Stimulated activated naive CD8-positive, alpha-beta T cell treated with anti-CD3 and anti-CD28 coated beads, Interleukin-15, Interleukin-2, amounts not matched to agents 100 ng/mL and 50 ng/mL, for 24 hours (primary cell): ENCODE results near the gene NCR3LG1.

Source experiments
- H3K27ac Mint-ChIP-seq: one replicate; pipeline ENCODE4 v1.8.0; 2021; ENCODE audit warnings: mild to moderate bottlenecking, mixed read lengths
- H3K27me3 Mint-ChIP-seq: one replicate; pipeline ENCODE4 v1.8.0; 2021; ENCODE audit warnings: mixed read lengths
- H3K36me3 Mint-ChIP-seq: one replicate; pipeline ENCODE4 v1.8.0; 2021; ENCODE audit warnings: low read depth, mixed read lengths
- H3K4me1 Mint-ChIP-seq: one replicate; pipeline ENCODE4 v1.8.0; 2021; ENCODE audit warnings: low read depth, mixed read lengths
- H3K4me3 Mint-ChIP-seq: one replicate; pipeline ENCODE4 v1.8.0; 2021; ENCODE audit warnings: mild to moderate bottlenecking, mixed read lengths
- H3K9me3 Mint-ChIP-seq: one replicate; pipeline ENCODE4 v1.8.0; 2021; ENCODE audit warnings: mixed read lengths

Gene NCR3LG1

DNA sequence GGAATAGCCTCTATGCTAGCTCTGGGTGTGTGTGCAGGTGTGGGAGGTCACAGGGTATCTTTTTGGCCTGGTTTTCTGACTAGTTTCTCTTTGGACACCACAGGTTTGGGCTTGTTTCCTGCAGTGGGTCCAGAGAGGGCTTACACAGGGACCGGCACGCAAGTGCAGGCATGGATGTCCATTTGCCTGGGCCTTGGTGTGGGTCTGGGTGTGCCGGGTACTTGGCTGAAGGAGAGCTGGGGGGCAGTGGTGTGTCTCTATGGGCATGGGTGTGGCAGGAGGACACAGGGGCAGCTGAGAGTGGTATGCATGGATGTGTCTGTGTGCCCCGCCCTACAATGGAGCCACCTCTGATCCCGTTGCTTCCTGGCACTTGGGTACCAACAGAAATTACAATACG lies 44.4 kb downstream of the NCR3LG1 start:
- Mint-ChIP-seq H3K27me3 (no peaks in the 10 kb centered on the region), H3K27ac (no peak overlapping the region)

GRCh38 chr11:17396598-17397310 lies 45.2 kb downstream of the NCR3LG1 start:
- Mint-ChIP-seq H3K27ac (no peak overlapping the region), H3K36me3 (no peaks in the 10 kb centered on the region), H3K4me3 (no peak overlapping the region)

More for the DNA sequence above, 44.4 kb downstream of the NCR3LG1 start:
- Mint-ChIP-seq H3K9me3 (no peaks in the 10 kb centered on the region), H3K4me3 (no peak overlapping the region), H3K36me3 (no peaks in the 10 kb centered on the region), H3K4me1 (no peaks in the 10 kb centered on the region)

DNA sequence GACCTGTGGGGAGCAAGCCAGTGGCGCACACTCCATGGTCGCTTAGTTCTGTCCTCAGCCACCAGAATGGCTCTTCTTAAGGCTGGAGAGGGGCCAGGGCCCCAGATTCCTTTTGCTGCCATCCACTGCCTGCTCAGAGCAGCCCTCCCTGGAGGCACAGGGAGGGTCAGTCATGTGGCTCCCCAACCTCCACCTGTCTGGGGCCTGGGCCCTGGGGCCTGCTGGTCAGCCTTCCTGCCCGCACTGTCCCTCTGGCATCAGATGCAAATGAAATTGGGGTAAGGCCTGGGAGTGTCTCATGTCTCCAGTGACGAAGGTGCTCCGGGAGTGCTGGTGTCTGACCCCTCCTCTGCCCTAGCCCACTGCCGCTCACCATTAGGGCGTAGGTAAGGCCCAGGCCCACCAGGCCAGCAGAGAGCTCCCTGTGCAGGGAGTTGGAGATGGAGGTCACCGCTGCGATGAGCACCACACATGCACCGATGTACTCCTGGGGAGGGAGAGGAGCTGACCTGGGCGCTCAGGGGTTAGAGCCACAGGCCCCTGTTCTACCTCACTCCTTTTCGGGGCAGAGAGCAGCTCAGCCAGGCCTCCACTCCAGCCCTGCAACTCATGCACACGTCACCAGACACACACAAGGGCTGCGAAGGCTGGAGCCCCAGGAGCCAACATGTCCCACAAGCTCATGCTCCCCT lies 45.9 kb downstream of the NCR3LG1 start:
- Mint-ChIP-seq H3K27ac (no peak overlapping the region), H3K4me3 (no peak overlapping the region), H3K36me3 (no peaks in the 10 kb centered on the region), H3K9me3 (no peaks in the 10 kb centered on the region), H3K4me1 (no peaks in the 10 kb centered on the region), H3K27me3 (no peaks in the 10 kb centered on the region)

More at GRCh38 chr11:17396598-17397310, 45.2 kb downstream of the NCR3LG1 start:
- Mint-ChIP-seq H3K4me1 (no peaks in the 10 kb centered on the region), H3K27me3 (no peaks in the 10 kb centered on the region), H3K9me3 (no peaks in the 10 kb centered on the region)

GRCh38 chr11:17399236-17399635 lies 47.6 kb downstream of the NCR3LG1 start:
- Mint-ChIP-seq H3K9me3 (no peaks in the 10 kb centered on the region), H3K4me1 (no peaks in the 10 kb centered on the region), H3K27ac (no peak overlapping the region), H3K36me3 (no peaks in the 10 kb centered on the region), H3K4me3 (no peak overlapping the region), H3K27me3 (no peaks in the 10 kb centered on the region)

GRCh38 chr11:17400048-17400775 lies 48.6 kb downstream of the NCR3LG1 start:
- Mint-ChIP-seq H3K9me3 (no peaks in the 10 kb centered on the region), H3K27ac (no peak overlapping the region), H3K36me3 (no peaks in the 10 kb centered on the region), H3K4me3 (no peak overlapping the region), H3K4me1 (no peaks in the 10 kb centered on the region), H3K27me3 (no peaks in the 10 kb centered on the region)

- Mint-ChIP-seq H3K36me3 (no peaks in the 10 kb centered on the region), H3K27ac (no peak overlapping the region), H3K4me3 (no peak overlapping the region), H3K27me3 (no peaks in the 10 kb centered on the region), H3K9me3 (no peaks in the 10 kb centered on the region), H3K4me1 (no peaks in the 10 kb centered on the region)
Measured at GRCh38 chr11:17401316-17401715, 49.7 kb downstream of the NCR3LG1 start.

DNA sequence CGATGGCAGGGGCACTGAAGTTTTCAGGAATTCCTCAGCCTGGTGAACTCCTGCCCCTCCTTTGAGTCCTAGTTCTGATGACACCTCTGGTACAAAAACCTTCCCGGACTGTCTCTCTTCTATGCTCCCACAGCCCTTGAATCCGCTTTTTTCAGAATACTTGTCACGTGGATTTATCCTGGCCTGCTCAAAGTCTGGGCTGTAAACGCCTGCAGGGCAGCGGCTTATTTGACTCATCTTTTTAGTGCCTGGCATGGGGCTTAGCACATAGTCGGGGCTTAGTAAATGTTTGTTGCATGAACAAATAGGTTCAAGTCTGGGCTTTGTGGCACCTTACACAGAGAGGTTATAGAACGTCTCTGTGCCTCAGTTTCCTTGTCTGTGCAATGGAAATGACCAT lies 50.2 kb downstream of the NCR3LG1 start:
- Mint-ChIP-seq H3K27me3 (no peaks in the 10 kb centered on the region), H3K9me3 (no peaks in the 10 kb centered on the region), H3K4me1 (no peaks in the 10 kb centered on the region), H3K4me3 (no peak overlapping the region), H3K36me3 (no peaks in the 10 kb centered on the region), H3K27ac (no peak overlapping the region)

DNA sequence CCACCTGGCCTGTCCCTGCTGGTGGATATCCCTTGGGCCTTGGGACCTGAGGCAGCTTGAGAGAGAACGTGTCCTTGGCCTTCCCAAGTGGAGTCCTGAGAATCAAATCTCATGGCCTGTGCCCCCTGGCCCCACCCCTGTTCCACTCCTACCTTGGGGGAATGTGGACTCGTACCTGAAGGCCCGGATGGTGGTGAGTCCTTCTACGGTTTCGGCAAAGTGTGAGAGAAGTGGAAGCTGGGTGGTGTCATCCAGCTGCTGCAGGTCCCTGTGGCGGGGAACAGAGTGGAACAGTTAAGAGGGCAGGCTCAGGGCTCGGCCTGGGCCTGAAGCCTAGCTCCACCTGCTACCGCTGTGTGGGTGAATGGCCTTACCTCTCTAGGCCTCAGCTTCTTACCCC lies 50.9 kb downstream of the NCR3LG1 start:
- Mint-ChIP-seq H3K27ac (no peak overlapping the region), H3K36me3 (no peaks in the 10 kb centered on the region), H3K27me3 (no peaks in the 10 kb centered on the region), H3K4me1 (no peaks in the 10 kb centered on the region), H3K4me3 (no peak overlapping the region), H3K9me3 (no peaks in the 10 kb centered on the region)

- H3K27me3 Mint-ChIP-seq, result no peaks in the 10 kb centered on the region
- H3K36me3 Mint-ChIP-seq, result no peaks in the 10 kb centered on the region
- H3K9me3 Mint-ChIP-seq, result no peaks in the 10 kb centered on the region
- no peak overlapping the region for H3K4me3 Mint-ChIP-seq
- no peak overlapping the region for H3K27ac Mint-ChIP-seq
- H3K4me1 Mint-ChIP-seq, result no peaks in the 10 kb centered on the region
Measured at GRCh38 chr11:17403980-17404759, 52.6 kb downstream of the NCR3LG1 start.

GRCh38 chr11:17405232-17406005 lies 53.8 kb downstream of the NCR3LG1 start:
- Mint-ChIP-seq H3K36me3 (no peaks in the 10 kb centered on the region), H3K4me1 (no peaks in the 10 kb centered on the region), H3K27ac (no peak overlapping the region), H3K27me3 (no peaks in the 10 kb centered on the region), H3K4me3 (no peak overlapping the region), H3K9me3 (no peaks in the 10 kb centered on the region)

DNA sequence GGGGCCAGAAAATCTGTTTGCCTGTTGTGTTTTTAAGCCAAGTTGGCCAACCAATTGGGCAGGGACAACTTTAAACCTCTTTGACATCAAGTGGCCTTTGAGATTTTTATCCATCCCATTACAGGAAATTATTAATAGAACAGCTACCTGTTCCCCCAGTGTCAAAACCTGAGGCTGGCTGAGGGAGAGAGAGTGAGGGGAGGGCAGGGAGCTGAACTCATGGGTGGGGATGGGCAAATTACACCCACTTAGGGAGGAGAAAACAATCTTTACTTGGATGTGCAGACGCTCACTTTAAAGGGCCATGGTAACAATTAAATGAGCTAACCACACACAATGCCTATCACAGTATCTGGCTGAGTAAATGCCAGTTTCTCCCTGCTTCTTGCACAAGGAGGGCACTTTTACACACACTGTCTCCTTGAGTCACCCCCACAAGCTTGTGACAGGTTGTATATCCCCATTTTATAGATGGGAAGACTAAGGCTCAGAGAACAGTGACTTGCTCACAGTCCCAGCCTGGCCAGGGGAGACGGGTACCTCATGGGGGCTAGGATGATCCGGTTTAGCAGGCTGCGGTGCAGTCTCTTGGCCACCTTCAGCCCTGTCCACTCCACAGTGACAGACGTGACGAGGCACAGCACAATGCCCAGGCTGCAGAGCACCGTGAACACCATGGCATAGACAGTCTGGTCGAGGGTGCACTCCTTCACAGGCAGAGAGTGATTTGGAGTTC lies 54.6 kb downstream of the NCR3LG1 start:
- Mint-ChIP-seq H3K4me3 (no peak overlapping the region), H3K27ac (no peak overlapping the region), H3K27me3 (no peaks in the 10 kb centered on the region), H3K4me1 (no peaks in the 10 kb centered on the region), H3K36me3 (no peaks in the 10 kb centered on the region), H3K9me3 (no peaks in the 10 kb centered on the region)

- Mint-ChIP-seq H3K9me3 (no peaks in the 10 kb centered on the region), H3K27me3 (no peaks in the 10 kb centered on the region), H3K4me3 (no peak overlapping the region), H3K4me1 (no peaks in the 10 kb centered on the region), H3K36me3 (no peaks in the 10 kb centered on the region), H3K27ac (no peak overlapping the region)
Measured at GRCh38 chr11:17406818-17407149, 55.2 kb downstream of the NCR3LG1 start.

- Mint-ChIP-seq H3K9me3 (no peaks in the 10 kb centered on the region), H3K27ac (no peak overlapping the region), H3K27me3 (no peaks in the 10 kb centered on the region), H3K36me3 (no peaks in the 10 kb centered on the region), H3K4me3 (no peak overlapping the region), H3K4me1 (no peaks in the 10 kb centered on the region)
Measured at GRCh38 chr11:17407575-17407974, 56.0 kb downstream of the NCR3LG1 start.

- Mint-ChIP-seq H3K4me1 (no peaks in the 10 kb centered on the region), H3K4me3 (no peak overlapping the region), H3K27ac (no peak overlapping the region), H3K9me3 (no peaks in the 10 kb centered on the region), H3K36me3 (no peaks in the 10 kb centered on the region), H3K27me3 (no peaks in the 10 kb centered on the region)
Measured at GRCh38 chr11:17408026-17408425, 56.4 kb downstream of the NCR3LG1 start.
